NT2/D1 (cell line): Measurements from ENCODE around the gene SERPINB6.
A peak's percentile ranks its signal among the peaks of the same experiment; 100 is the strongest.

Experiments used
- DNase-seq: peaks from one replicate; pipeline ENCODE4 v3.0.0-alpha.2; 2011; ENCODE audit warnings: low read depth, low spot score
- H3K27me3 ChIP-seq: 2 replicates; pipeline ENCODE4 v1.6.0; 2011; ENCODE audit warnings: mild to moderate bottlenecking; ENCODE audit not compliant: insufficient read length, insufficient read depth
- H3K36me3 ChIP-seq: 2 replicates; pipeline ENCODE4 v1.6.1; 2011; ENCODE audit warnings: mild to moderate bottlenecking, low read length, mixed read lengths; ENCODE audit not compliant: insufficient read depth, insufficient read length
- H3K4me1 ChIP-seq: 2 replicates; pipeline ENCODE4 v1.5.1; 2011; ENCODE audit not compliant: insufficient read depth, insufficient read length
- H3K4me3 ChIP-seq: 2 replicates; pipeline ENCODE4 v1.5.1; 2011; ENCODE audit warnings: low read depth; ENCODE audit not compliant: insufficient read length
- H3K9ac ChIP-seq: 2 replicates; pipeline ENCODE4 v1.6.0; 2011; ENCODE audit warnings: low read depth; ENCODE audit not compliant: insufficient read length
- H3K9me3 ChIP-seq: 2 replicates; pipeline ENCODE4 v1.5.1; 2011; ENCODE audit warnings: mild to moderate bottlenecking, low read length; ENCODE audit not compliant: insufficient read depth
- SUZ12 ChIP-seq: IDR thresholded peaks from 2 replicates; pipeline ENCODE4 v1.6.1; 2011; ENCODE audit not compliant: insufficient read length, insufficient read depth; ENCODE audit errors: extremely low read depth
- YY1 ChIP-seq: IDR thresholded peaks from 2 replicates; pipeline ENCODE4 v1.6.1; 2011; ENCODE audit not compliant: insufficient read length, insufficient read depth
- ZNF274 ChIP-seq: IDR thresholded peaks from 2 replicates; pipeline ENCODE4 v1.6.1; 2011; ENCODE audit warnings: mild to moderate bottlenecking, low read depth, low read length

The SERPINB6 gene

DNA sequence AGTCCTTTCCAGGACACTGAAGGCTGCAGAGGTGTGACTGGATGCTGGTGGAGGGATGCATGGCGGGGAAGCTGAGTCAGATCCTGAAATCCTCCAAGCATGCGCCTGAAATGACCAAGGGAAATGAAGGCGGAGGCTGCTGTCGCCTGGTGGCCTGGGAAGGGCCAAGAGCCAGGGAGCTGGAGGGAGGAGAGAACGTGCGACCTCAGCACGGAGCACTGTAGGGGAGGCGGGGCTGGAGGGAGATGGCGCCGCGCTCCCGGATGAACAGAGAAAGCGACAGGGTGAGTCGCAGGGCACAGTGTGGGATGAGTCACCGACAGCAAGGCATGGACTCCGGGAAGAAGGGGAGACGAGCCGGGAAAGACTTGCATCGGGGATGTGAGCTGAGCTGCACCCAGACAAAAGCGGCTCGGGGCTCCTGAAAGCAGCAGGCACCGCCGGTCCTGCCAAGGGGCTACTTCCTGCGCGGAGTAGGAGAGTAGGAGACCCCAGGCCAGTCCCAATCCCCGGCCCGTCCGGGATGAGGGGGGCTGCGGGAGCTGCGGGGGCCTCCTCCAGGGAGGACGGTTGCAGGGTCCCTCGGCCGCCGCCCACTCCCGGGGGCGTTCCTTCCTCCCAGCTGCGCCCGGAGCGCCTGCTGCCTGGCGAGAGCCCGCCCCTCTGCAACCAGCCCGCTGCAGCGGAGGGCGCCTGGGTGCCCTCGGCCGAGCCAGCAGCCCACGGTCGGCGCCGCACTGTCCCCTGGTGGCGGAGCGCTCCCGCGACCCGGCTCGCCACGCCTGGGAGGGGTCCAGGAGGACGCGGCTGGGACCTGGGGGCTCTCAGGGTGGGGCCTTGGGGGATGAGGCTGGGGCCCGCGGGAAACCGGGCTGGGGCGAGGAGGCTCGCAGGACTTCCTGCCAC lies 17.3 kb upstream of the SERPINB6 start:
- Histone ChIP-seq H3K4me3 (peak overlapping the region; percentile 72), H3K9ac (peak overlapping the region; percentile 91), H3K27me3 (no peaks in the 10 kb centered on the region), H3K9me3 (no peaks in the 10 kb centered on the region), H3K36me3 (no peaks in the 10 kb centered on the region), H3K4me1 (peaks cover 7% of the 10 kb centered on the region)
- peak; percentile 76 for DNase-seq
- TF ChIP-seq SUZ12, result no peak
- TF ChIP-seq YY1, result no peak
- no peak for TF ChIP-seq ZNF274

DNA sequence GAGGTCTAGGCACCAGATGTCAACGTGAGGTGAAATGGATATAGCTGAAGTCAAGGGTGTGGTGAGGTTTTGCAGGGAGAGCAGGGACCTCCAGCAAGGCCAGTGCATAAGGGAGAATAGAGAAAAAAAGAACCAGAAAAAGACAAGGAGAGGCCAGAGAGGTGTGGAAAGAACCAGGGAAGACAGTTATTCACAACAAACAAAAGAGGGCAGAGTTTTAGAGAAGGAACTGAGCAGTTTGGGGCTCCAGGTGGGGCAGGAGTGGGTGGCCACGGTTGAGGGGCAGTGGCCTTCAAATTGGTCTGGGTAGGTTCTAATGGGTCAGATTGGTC lies 16.7 kb upstream of the SERPINB6 start:
- Histone ChIP-seq H3K27me3 (no peaks in the 10 kb centered on the region), H3K9me3 (no peaks in the 10 kb centered on the region), H3K36me3 (no peaks in the 10 kb centered on the region), H3K4me1 (peaks cover 7% of the 10 kb centered on the region), H3K4me3 (peak overlapping the region; percentile 72), H3K9ac (peak overlapping the region; percentile 91)
- no peak for DNase-seq
- TF ChIP-seq YY1 (no peak), ZNF274 (no peak), SUZ12 (no peak)

DNA sequence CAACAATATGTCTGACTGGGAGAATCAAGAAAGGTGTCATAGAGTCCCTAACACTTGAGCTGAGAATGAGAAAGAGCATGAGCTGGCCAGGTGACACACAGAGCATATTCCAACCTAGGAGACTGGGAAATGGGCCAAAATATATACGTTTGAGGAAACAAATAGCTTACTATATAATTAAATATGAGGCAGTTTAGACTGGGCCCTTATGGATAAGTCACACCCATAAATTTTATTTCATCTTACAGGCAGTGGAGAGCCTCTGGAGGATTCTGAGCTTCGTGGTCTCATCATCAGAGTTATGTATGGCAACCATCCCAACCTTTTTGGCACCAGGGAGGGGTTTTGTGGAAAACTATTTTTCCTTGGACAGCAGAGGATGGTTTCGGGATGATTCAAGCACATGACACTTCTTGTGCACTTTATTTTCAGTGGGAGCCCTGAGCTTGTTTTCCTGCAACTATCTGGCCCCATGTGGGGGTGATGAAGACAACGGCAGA lies 15.4 kb upstream of the SERPINB6 start:
- Histone ChIP-seq H3K4me3 (no peak overlapping the region), H3K9ac (no peak overlapping the region), H3K9me3 (no peaks in the 10 kb centered on the region), H3K36me3 (no peaks in the 10 kb centered on the region), H3K4me1 (peaks cover 7% of the 10 kb centered on the region), H3K27me3 (no peaks in the 10 kb centered on the region)
- TF ChIP-seq ZNF274, result no peak
- no peak for TF ChIP-seq SUZ12
- TF ChIP-seq YY1, result no peak
- no peak for DNase-seq

DNA sequence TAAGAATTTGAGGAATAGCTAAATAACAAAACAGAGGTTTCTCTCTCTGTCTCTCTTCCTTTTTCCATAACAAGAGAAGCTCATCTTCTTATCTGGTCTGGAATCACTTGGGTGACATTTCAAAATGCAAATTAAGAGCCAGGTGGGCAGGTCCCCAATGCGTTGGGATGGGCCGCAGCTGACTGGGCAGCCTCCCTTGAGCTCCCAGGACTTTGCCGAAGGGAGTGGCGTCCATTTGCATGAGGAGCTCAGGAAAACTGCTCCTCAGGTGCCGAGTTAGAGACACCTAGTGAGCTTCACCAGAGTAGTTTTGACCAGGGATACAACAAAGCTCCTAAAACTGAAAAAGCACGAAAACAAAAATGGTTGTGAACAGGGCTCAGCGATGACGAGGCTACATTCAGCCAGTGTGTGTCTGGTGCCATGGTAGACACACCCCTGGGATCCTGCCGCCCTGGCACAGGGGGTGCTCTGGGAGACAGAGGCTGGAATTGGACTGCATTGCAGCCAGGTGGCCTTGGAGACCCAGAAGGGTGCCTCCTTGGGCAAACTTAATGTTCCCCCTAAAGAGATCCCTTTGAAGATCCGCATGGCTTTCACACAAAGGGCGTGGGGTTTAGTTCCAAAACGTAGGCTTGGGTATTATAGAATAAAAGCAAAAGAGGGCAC lies 13.5 kb upstream of the SERPINB6 start:
- TF ChIP-seq ZNF274 (no peak), YY1 (no peak), SUZ12 (no peak)

DNA sequence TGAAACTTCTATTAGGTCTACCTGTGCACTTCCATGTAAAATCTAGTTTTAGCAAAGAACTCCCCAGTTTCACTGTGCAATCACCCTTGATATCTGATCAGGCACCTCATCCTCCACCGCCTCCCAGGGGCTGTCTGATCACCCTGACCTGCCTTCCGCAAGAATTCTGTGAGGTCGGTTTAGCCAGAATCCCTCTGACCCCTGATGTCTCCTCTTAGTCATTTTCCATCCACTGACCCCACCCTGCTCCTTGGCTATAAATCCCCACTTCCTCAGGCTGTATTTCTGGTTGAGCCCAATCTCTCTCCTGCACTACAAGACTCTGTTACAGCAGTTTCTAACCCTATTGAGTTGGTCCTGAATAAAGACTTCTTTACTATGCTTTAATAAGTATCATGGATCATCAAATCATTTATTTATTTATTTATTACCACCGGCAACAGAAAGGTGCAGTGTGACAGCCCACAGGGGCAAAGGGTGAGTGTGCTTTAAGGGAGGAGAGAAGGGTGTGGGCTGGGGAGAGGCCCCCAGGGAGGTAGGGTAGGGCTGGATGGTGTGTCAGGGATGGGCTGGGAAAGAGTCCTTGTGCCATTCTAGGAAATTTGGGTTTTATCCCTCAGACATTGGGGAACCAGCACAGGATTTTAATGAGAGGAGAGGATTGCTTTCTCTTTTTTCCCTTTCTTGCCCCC lies 11.2 kb upstream of the SERPINB6 start:
- no peaks in the 10 kb centered on the region for H3K27me3 ChIP-seq
- TF ChIP-seq SUZ12 (no peak), YY1 (no peak), ZNF274 (no peak)
- DNase-seq, result no peak

More for the DNA sequence above, 13.5 kb upstream of the SERPINB6 start:
- Histone ChIP-seq H3K9me3 (no peaks in the 10 kb centered on the region), H3K27me3 (no peaks in the 10 kb centered on the region), H3K36me3 (no peaks in the 10 kb centered on the region), H3K4me1 (peaks cover 7% of the 10 kb centered on the region), H3K9ac (peak overlapping the region; percentile 33), H3K4me3 (no peak overlapping the region)
- no peak for DNase-seq

DNA sequence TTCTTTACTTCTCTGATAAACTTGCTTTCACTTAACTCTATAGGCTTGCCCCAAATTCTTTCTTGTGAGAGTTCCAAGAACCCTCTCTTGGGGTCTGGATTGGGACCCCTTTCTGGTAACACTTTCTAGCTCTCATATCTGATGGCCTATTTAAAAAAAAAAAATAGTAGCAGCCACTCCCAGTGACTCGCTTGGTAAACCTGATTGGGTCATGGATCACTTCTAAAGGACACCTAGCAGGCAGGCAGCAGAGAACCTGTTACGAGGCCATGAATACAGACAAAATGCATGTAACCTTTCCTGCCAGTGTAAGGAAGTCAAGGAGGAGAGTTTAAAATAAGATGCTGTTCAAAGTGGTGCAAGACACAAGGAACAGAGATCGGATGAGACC lies 9.1 kb upstream of the SERPINB6 start:
- DNase-seq, result no peak
- Histone ChIP-seq H3K4me3 (no peak overlapping the region), H3K4me1 (peaks cover 5% of the 10 kb centered on the region), H3K27me3 (no peaks in the 10 kb centered on the region), H3K9ac (peak overlapping the region; percentile 3), H3K36me3 (no peaks in the 10 kb centered on the region), H3K9me3 (no peaks in the 10 kb centered on the region)
- TF ChIP-seq YY1, result no peak
- no peak for TF ChIP-seq ZNF274
- no peak for TF ChIP-seq SUZ12

More for the DNA sequence above, 11.2 kb upstream of the SERPINB6 start:
- H3K9me3 ChIP-seq, result no peaks in the 10 kb centered on the region
- no peak overlapping the region for H3K4me3 ChIP-seq
- H3K9ac ChIP-seq, result no peak overlapping the region
- no peaks in the 10 kb centered on the region for H3K36me3 ChIP-seq
- peaks cover 7% of the 10 kb centered on the region for H3K4me1 ChIP-seq
